Activated CD4-positive, alpha-beta memory T cell treated with anti-CD3 and anti-CD28 coated beads for 36 hours (primary cell): ENCODE measurements around the gene AGPS. TPM values are rescaled to one million over a fixed set of nuclear protein-coding genes. Genes with fewer than 3 reads are reported as not detected.
A peak's percentile ranks its signal among the peaks of the same experiment; 100 is the strongest.
"Not testable (repeated sequence)": the region's sequence is repeated elsewhere in the genome, so short reads cannot be mapped to it uniquely, and the experiment has no call there.

ENCODE experiments used
- CTCF ChIA-PET: fragments of 350-600 bp; sonication (Branson Sonifier 250); formaldehyde crosslinking; loops from one replicate; lab custom pipeline; 2021; ENCODE audit warnings: antibody characterized with exemption, inconsistent platforms; lab: Charles Lee
- POLR2A ChIA-PET: fragments of 350-600 bp; sonication (Branson Sonifier 250); formaldehyde crosslinking; loops from one replicate; lab custom pipeline; 2021; ENCODE audit warnings: antibody characterized with exemption; lab: Charles Lee
- DNase-seq: peaks from one replicate; pipeline ENCODE4 v3.0.0-alpha.2; 2020
- H3K27ac Mint-ChIP-seq: one replicate; pipeline ENCODE4 v1.8.0; 2021; ENCODE audit warnings: mixed read lengths
- H3K27me3 Mint-ChIP-seq: one replicate; pipeline ENCODE4 v1.8.0; 2021; ENCODE audit warnings: mixed read lengths
- H3K36me3 Mint-ChIP-seq: one replicate; pipeline ENCODE4 v1.8.0; 2021; ENCODE audit warnings: mixed read lengths
- H3K4me1 Mint-ChIP-seq: one replicate; pipeline ENCODE4 v1.8.0; 2021; ENCODE audit warnings: low read depth, mixed read lengths
- H3K4me3 Mint-ChIP-seq: one replicate; pipeline ENCODE4 v1.8.0; 2021; ENCODE audit warnings: mild to moderate bottlenecking, mixed read lengths
- H3K9me3 Mint-ChIP-seq: one replicate; pipeline ENCODE4 v1.8.0; 2021; ENCODE audit warnings: mixed read lengths
- intact Hi-C: fragments of 100-400 bp; cut with micrococcal nuclease; formaldehyde crosslinking; loops from one replicate; pipeline ENCODE4 v1.15.1; 2023
- total RNA-seq, 2 experiments: library from RNA; stranded (reverse); gene quantifications; one replicate each; pipeline ENCODE4 v1.2.3, GENCODE V29; 2021

AGPS gene
- total RNA-seq, result 10 to 100 TPM; 51.9 to 53.0 TPM

DNA sequence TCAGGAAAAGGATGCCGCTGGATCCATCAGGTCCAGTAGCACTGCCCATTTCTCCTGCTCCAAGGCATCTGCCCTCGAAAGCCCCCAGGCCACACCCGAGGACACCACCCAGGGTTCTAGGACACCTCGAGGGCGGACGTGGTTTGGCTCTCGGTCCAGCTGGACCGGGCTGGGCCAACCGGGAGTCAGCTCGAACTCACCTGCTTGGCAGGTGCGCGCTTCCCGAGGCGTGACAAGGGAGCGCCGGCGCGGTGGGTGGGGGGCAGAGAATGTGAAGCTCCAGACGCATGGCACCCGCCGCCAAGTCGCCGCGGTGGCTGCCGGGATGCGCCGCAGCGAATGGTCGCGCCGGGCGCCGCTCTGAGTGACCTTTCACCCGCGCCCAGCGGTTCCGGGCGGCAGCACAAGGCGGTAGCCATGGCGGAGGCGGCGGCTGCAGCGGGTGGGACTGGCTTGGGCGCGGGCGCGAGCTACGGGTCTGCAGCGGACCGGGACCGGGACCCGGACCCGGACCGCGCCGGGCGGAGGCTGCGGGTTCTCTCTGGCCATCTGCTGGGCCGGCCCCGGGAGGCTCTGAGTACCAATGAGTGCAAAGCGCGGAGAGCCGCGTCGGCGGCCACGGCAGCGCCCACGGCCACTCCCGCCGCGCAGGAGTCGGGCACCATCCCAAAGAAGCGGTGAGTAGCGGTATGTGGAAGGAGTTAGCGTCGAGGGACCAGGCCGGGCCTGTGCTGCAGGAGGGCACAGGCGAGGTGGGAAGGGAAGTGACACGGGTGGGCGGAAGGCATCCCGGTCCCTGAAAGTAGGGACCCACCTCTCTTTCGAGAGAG, at the start of gene AGPS:
TSS of gene AGPS (plus strand) at position 401 of the 830 bp plus-strand sequence. CDS start at position 418, 17 bp downstream.
- ChIA-PET POLR2A (interaction anchor here (0.6 to 2.2 kb wide), 9 partner anchors 12 to 228 kb away, joined by 3 to 17 read pairs (median 3); partner anchors contain the start of gene NFE2L2), CTCF (interaction anchor here (0.7 to 3.1 kb wide), 13 partner anchors 8 to 244 kb away, joined by 3 to 13 read pairs (median 5); partner anchors contain the start of genes HNRNPA3 and NFE2L2)
- peak within 1 kb of the TSS; percentile 87 for H3K4me3 Mint-ChIP-seq
- H3K36me3 Mint-ChIP-seq, result peaks cover 16% of the 10 kb centered on the region
- H3K27ac Mint-ChIP-seq, result peak within 1 kb of the TSS; percentile 70
- no peaks in the 10 kb centered on the region for H3K27me3 Mint-ChIP-seq
- peaks cover 56% of the 10 kb centered on the region for H3K4me1 Mint-ChIP-seq
- peak; percentile 88 for DNase-seq
- H3K9me3 Mint-ChIP-seq, result no peaks in the 10 kb centered on the region
- intact Hi-C loops, result loop anchor here (1.0 to 5.0 kb wide), 6 partner anchors 24 to 1125 kb away; partner anchors contain the start of genes HNRNPA3, MTX2 and NFE2L2

GRCh38 chr2:177343773-177344172, 48.8 kb upstream of the AGPS start:
- Mint-ChIP-seq H3K9me3 (no peaks in the 10 kb centered on the region), H3K4me1 (no peaks in the 10 kb centered on the region), H3K36me3 (no peaks in the 10 kb centered on the region), H3K27ac (no peak overlapping the region), H3K4me3 (no peak overlapping the region), H3K27me3 (no peaks in the 10 kb centered on the region)
- DNase-seq, result no peak
- ChIA-PET POLR2A (no interaction called here), CTCF (interaction anchor here (1.6 kb wide), 1 partner anchor 9 kb away, joined by 3 read pairs; no protein-coding TSS in a partner anchor)
- intact Hi-C loops, result no loop called here

DNA sequence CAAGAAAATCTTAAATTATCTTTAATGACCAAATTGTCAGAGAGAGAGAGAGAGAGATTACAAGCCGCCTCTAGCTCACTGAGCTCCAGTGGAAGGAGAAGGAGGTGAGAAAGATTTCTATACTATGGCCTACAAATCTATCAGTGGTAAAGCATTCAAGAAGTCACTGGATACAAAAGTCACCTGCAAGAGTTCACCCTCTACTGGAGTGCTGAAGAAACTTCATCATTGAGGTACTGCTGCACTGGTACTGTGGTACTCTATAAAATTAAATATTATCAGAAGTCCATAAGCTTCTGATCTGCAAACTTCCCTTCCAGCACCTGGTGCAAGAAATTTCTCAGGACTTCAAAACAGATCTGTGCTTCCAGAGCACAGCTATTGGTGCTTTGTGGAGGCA, 48.3 kb upstream of the AGPS start:
- H3K36me3 Mint-ChIP-seq, result no peaks in the 10 kb centered on the region
- POLR2A ChIA-PET, result no interaction called here
- no peak for DNase-seq
- intact Hi-C loops, result no loop called here
- H3K9me3 Mint-ChIP-seq, result no peaks in the 10 kb centered on the region
- no peak overlapping the region for H3K27ac Mint-ChIP-seq
- H3K4me1 Mint-ChIP-seq, result no peaks in the 10 kb centered on the region
- CTCF ChIA-PET, result interaction anchor here (1.6 kb wide), 1 partner anchor 9 kb away, joined by 3 read pairs; no protein-coding TSS in a partner anchor
- H3K4me3 Mint-ChIP-seq, result no peak overlapping the region
- no peaks in the 10 kb centered on the region for H3K27me3 Mint-ChIP-seq

- Mint-ChIP-seq H3K4me3 (no peak overlapping the region), H3K36me3 (no peaks in the 10 kb centered on the region), H3K4me1 (no peaks in the 10 kb centered on the region), H3K27me3 (no peaks in the 10 kb centered on the region), H3K27ac (no peak overlapping the region), H3K9me3 (no peaks in the 10 kb centered on the region)
- no peak for DNase-seq
- intact Hi-C loops, result no loop called here
- ChIA-PET CTCF (interaction anchor here (1.0 kb wide), 2 partner anchors 13 to 181 kb away, joined by 3 read pairs; no protein-coding TSS in a partner anchor), POLR2A (no interaction called here)
These were observed 46.4 kb upstream of the AGPS start for GRCh38 chr2:177346192-177346591.

DNA sequence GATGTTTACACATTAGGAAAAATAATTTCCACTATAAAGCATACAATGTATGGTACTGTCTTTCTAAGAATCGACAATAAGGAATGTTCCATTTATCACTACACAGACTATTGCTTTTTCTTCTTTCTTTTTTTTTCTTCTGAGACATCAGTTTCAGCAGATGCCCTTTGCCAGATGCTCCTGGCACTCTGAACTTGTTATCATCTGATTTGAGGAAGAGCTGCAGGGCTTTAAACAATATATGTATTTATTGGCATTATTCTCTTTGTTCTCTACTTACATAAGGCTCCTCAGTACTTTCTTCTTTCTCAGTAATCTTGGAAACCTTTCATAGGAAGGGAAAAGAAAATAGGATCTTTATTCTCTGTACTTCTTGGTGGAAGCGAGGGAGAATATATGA, 45.0 kb upstream of the AGPS start:
- no peak overlapping the region for H3K27ac Mint-ChIP-seq
- no peaks in the 10 kb centered on the region for H3K9me3 Mint-ChIP-seq
- H3K4me3 Mint-ChIP-seq, result no peak overlapping the region
- POLR2A ChIA-PET, result no interaction called here
- H3K27me3 Mint-ChIP-seq, result no peaks in the 10 kb centered on the region
- CTCF ChIA-PET, result interaction anchor here (2.8 kb wide), 1 partner anchor 11 kb away, joined by 17 read pairs; no protein-coding TSS in a partner anchor
- intact Hi-C loops, result no loop called here
- no peak for DNase-seq
- no peaks in the 10 kb centered on the region for H3K4me1 Mint-ChIP-seq
- no peaks in the 10 kb centered on the region for H3K36me3 Mint-ChIP-seq

DNA sequence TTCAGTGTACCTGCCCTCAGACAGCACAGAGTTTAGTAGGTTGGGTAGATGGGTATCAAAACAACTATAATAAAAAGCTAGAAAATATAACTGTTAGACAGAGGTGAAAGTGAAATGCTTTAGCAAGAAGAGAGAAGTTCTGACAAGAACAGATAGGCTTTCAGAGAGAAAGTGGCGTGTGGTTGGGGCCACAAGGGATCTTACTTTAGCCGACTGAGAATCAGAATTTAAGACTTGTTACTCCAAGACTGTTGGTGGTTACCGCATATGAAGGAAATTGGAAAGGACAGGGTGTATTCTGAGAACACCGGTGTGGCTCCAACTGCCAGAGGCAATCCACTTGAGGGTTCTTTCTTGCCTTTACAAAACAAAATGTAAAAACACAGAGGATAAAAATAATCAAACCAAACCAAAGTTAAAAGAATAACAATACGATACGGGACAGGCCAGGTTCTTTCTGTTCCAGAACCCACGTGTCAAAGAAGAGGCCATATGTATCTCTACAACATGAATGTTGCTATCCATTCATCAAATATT, 44.4 kb upstream of the AGPS start:
- H3K4me3 Mint-ChIP-seq, result no peak overlapping the region
- no peaks in the 10 kb centered on the region for H3K36me3 Mint-ChIP-seq
- H3K4me1 Mint-ChIP-seq, result no peaks in the 10 kb centered on the region
- no peak overlapping the region for H3K27ac Mint-ChIP-seq
- DNase-seq, result no peak
- intact Hi-C loops, result no loop called here
- no peaks in the 10 kb centered on the region for H3K27me3 Mint-ChIP-seq
- no peaks in the 10 kb centered on the region for H3K9me3 Mint-ChIP-seq
- ChIA-PET CTCF (interaction anchor here (2.8 kb wide), 1 partner anchor 12 kb away, joined by 17 read pairs; no protein-coding TSS in a partner anchor), POLR2A (no interaction called here)

DNA sequence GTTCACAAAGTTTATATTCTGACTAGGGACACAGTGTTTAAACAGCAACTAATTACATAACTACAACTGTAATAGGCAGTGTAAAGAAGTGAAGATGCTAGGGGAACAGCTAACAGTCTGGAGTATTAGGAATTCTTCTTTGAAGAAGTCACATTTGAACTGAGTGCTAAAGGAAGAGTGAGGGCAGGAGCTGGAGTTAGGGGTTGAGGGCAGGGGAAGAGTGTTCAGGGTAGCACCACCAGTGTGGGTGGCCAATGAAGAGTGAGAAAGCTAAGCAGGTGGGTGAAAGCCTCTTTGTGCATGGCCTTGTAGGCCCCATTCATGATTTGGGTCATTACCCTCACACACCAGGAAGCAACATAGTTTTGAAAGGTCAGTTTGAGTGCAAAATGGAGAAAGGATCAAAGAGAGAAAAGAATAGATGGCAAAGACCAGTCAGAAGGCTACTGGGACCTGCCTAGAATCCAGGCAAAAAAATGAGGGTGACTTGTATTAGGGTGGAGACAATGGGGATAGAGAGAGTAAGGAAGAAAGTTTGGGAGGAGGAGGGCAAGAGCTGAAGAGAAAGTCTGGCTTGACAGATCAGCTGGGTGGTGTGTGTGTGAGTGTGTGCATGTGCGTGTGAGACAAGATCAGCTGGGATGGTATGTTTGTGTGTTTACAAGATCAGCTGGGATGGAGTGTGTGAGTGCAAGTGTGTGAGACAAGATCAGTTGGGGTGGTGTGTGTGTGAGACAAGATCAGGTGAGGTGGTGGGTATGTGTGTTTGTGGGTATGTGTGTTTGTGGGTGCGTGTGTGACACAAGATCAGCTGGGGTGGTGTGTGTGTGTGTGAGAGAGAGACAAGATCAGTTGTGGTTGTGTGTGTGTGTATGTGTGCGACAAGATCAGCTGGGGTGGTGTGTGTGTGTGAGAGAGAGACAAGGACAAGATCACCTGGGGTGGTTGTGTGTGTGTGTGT, 43.6 kb upstream of the AGPS start:
- no peak for DNase-seq
- Mint-ChIP-seq H3K9me3 (no peaks in the 10 kb centered on the region), H3K27ac (no peak overlapping the region), H3K36me3 (no peaks in the 10 kb centered on the region), H3K4me3 (no peak overlapping the region), H3K27me3 (no peaks in the 10 kb centered on the region), H3K4me1 (no peaks in the 10 kb centered on the region)
- POLR2A ChIA-PET, result no interaction called here
- CTCF ChIA-PET, result interaction anchor here (0.8 to 2.8 kb wide), 3 partner anchors 13 to 66 kb away, joined by 3 to 17 read pairs (median 3); no protein-coding TSS in a partner anchor
- intact Hi-C loops, result no loop called here

DNA sequence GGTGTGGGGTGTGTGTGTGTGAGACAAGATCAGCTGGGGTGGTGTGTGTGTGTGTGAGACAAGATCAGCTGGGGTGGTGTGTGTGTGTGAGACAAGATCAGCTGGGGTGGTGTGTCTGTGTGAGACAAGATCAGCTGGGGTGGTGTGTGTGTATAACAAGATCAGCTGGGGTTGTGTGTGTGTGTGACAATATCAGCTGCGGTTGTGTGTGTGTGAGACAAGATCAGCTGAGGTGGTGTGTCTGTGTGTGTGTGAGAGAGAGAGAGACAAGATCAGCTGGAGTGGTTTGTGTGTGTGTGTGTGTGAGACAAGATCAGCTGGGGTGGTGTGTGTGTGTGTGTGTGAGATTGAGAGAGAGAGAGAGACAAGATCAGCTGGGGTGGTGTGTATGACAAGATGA, 41.9 kb upstream of the AGPS start:
- H3K27ac Mint-ChIP-seq, H3K27me3 Mint-ChIP-seq, H3K4me1 Mint-ChIP-seq, H3K36me3 Mint-ChIP-seq, H3K4me3 Mint-ChIP-seq, DNase-seq, H3K9me3 Mint-ChIP-seq, intact Hi-C loops: not testable (repeated sequence)
- POLR2A ChIA-PET, result interaction anchor here (0.9 kb wide), 1 partner anchor 42 kb away, joined by 3 read pairs; the partner anchor contains the start of gene AGPS
- CTCF ChIA-PET, result interaction anchor here (1.8 kb wide), 1 partner anchor 186 kb away, joined by 5 read pairs; no protein-coding TSS in a partner anchor

DNA sequence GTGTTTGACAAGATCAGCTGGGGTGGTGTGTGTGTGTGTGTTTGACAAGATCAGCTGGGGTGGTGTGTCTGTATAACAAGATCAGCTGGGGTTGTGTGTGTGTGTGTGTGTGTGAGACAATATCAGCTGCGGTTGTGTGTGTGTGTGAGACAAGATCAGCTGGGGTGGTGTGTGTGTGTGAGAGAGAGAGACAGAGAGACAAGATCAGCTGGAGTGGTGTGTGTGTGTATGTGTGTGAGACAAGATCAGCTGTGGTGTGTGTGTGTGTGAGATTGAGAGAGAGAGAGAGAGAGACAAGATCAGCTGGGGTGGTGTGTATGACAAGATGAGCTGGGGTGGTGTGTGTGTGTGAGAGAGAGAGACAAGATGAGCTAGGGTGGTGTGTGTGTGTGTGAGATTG, 41.5 kb upstream of the AGPS start:
- H3K36me3 Mint-ChIP-seq, H3K4me1 Mint-ChIP-seq, DNase-seq, H3K4me3 Mint-ChIP-seq, POLR2A ChIA-PET, H3K9me3 Mint-ChIP-seq, H3K27me3 Mint-ChIP-seq, H3K27ac Mint-ChIP-seq, intact Hi-C loops: not testable (repeated sequence)
- CTCF ChIA-PET, result interaction anchor here (1.8 kb wide), 1 partner anchor 187 kb away, joined by 5 read pairs; no protein-coding TSS in a partner anchor

GRCh38 chr2:177352441-177353186, 40.0 kb upstream of the AGPS start:
- CTCF ChIA-PET, result interaction anchor here (1.2 kb wide), 1 partner anchor 17 kb away, joined by 6 read pairs; no protein-coding TSS in a partner anchor
- H3K4me3 Mint-ChIP-seq, result no peak overlapping the region
- intact Hi-C loops, result no loop called here
- DNase-seq, result no peak
- no peaks in the 10 kb centered on the region for H3K4me1 Mint-ChIP-seq
- no peaks in the 10 kb centered on the region for H3K27me3 Mint-ChIP-seq
- no peaks in the 10 kb centered on the region for H3K9me3 Mint-ChIP-seq
- no peak overlapping the region for H3K27ac Mint-ChIP-seq
- POLR2A ChIA-PET, result no interaction called here
- no peaks in the 10 kb centered on the region for H3K36me3 Mint-ChIP-seq

DNA sequence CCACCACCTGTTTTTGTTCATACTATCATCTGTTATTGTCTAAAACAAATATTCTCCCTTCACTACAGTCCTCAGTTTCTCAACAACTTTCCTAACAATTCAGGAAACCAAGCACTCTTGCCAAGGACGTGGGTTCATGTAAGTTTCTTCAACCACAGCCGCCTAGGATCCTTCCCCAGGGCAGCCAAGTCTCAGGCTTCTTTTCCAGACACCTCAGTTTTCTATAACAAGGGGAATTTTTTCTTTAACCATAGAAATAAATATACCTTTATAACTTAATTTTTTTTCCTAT, 39.4 kb upstream of the AGPS start:
- ChIA-PET CTCF (interaction anchor here (1.2 kb wide), 1 partner anchor 18 kb away, joined by 6 read pairs; no protein-coding TSS in a partner anchor), POLR2A (no interaction called here)
- DNase-seq, result no peak
- Mint-ChIP-seq H3K4me1 (no peaks in the 10 kb centered on the region), H3K9me3 (no peaks in the 10 kb centered on the region), H3K27ac (no peak overlapping the region), H3K4me3 (no peak overlapping the region), H3K36me3 (no peaks in the 10 kb centered on the region), H3K27me3 (no peaks in the 10 kb centered on the region)
- intact Hi-C loops, result no loop called here
